GM21619 (cell line): Measurements from ENCODE around the gene CPN1.
"Not testable (repeated sequence)": the region's sequence is repeated elsewhere in the genome, so short reads cannot be mapped to it uniquely, and the experiment has no call there.

Experiments
- ATAC-seq: cut with Tn5 transposase; IDR thresholded peaks from one replicate; pipeline ENCODE4 v1.9.1; 2021; ENCODE audit not compliant: unreplicated experiment

CPN1 gene

GRCh38 chr10:100082276-100082675 lies 607 bp upstream of the CPN1 start:
- ATAC-seq, result not testable (repeated sequence)

DNA sequence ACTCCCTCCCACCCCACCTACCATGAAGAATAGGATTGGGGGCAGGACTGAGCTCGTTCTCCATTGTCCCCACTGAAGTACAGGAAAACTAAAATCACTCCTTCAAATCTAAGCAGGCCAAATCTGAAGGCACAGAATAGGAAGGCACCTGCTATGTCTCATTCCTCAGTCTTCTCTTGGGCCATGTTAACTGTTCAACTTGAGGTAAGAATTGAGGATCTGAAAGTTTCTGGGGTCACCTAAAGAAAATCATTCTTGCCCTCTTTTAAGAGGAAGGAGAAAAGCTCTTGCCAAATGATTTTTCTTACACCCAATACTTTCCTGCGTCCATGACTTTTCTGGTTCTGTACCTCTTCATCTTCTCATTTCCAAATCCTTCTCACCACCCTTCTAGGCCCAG lies 4.9 kb downstream of the CPN1 start:
- no peak for ATAC-seq

- ATAC-seq, result no peak
These were observed 6.0 kb downstream of the CPN1 start for GRCh38 chr10:100075426-100076220.

GRCh38 chr10:100072514-100072913 lies 9.2 kb downstream of the CPN1 start:
- ATAC-seq, result no peak

DNA sequence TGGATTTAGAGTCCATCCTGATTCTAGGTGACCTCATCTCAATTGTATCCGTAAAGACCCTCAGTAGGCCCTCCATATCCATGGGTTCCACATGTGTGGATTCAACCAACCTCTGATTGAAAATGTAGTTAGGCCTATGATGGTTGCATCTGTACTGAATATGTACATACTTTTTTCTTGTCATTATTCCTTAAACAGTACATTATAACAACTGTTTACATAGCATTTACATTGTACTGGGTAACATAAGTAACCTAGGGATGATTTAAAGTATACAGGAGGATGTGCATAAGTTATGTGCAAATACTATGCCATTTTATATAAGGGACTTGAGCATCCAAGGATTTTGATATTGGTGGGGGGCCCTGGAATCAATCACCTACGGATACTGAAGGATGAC lies 10.1 kb downstream of the CPN1 start:
- ATAC-seq, result no peak

- no peak for ATAC-seq
These were observed 14.2 kb downstream of the CPN1 start for GRCh38 chr10:100067466-100067865.

- ATAC-seq, result no peak
These were observed 16.5 kb downstream of the CPN1 start for GRCh38 chr10:100065084-100065660.

- no peak for ATAC-seq
These were observed 20.3 kb downstream of the CPN1 start for GRCh38 chr10:100061401-100061800.

GRCh38 chr10:100057948-100058347 lies 23.7 kb downstream of the CPN1 start:
- no peak for ATAC-seq

DNA sequence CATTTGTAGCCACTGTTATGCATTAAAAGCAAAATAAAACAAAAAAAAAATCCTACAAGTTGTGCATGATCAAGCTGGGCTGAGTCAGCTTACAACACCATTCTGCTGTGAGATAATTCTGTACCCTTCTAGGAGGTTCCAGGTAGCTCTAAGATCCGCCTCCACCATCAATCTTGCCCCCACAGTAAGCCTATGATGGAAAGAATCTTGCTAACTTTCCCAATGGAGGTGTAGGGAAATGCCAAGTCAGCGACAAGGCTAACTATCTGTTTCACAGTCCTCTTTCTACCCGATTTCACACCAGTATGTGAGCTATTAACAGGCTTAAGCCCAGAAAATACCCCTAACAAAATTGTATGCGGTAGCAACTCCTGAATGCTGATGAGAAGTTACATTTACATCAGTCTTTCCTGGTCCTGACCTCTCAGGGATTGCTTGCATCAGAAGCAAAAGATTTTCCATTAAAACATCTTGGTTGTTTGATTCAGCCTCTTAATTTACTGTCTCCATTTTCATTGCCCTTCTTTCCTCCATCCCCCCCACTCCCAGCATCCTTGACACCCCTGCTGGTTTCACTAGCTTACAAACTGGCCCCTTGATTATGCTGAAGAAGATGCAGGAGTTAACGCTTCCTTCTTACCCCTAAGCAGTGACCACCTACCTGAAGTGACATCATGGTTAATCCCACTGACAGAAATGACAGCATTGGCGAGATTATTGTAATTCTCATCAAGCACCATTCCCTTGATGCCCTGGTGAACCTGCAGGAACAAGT lies 27.8 kb downstream of the CPN1 start:
- ATAC-seq, result no peak

- ATAC-seq, result peak; percentile 74
These were observed 35.6 kb downstream of the CPN1 start for GRCh38 chr10:100046021-100046486.

GRCh38 chr10:100045592-100045991 lies 36.1 kb downstream of the CPN1 start:
- ATAC-seq, result no peak

DNA sequence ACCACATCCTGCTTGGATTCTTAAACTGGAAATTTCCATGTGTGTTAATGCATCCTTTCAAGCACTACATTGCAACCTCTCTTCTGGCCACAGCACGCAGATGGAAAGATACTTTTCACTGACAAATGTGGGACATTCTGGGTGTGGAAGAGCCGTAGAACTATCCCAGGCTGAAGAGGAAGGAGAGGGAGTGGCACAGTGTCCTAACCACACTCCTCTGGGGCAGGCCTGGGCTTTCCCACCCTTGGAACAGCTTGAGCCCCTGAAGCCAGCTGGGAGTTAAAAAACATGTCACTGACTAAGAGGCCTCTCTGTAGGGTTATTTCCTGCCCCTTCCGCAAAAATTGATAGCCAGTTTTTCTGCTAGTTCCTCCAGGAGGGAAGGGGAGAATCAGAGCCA lies 37.9 kb downstream of the CPN1 start:
- ATAC-seq, result no peak

DNA sequence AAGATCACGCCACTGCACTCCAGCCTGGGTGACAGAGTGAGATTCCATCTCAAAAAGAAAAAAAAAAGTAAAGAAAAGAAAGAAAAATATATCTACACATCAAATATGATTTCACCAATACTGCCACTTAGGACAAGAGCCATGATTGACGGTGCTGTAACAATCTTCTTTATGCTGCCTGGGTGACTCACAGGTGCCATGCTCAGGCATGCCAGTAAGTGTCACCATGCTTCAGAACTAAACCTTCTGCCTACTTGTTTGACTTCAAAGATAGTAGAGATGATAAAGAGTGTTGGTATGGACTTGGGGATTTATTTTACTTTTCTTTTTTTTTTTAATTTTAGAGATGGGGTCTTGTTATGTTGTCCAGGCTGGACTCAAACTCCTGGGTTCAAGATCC lies 38.3 kb downstream of the CPN1 start:
- ATAC-seq, result no peak

DNA sequence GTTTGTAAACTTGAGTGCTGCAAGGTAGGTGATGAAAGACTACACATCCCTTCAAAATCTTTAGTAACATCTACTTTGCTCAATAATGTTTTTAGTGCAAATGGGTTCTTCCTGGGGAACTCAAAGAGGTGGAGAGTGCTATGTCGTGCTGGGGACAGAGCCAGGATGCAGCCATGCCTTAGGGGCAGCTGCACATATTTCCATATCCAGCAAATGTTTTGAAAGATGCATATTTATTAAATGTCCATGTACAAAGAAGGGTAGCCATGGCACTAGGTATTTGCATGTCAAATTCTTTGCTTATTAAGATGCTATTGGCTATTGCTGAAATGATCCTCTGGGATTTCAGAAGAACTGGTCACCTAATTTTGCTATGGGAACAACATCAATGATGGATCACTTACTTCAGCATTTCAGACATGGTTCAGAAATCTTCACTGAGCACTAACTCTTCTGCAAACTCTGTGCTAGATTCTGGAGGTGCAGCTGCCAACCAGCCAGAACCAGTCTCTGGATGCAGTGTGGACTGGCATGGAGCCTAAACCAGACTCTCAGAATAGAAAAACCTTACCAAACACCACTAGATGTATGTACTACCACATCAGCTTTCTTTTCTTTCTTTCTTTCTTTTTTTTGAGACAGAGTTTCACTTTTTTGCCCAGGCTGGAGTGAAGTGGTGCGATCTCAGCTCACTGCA lies 40.2 kb downstream of the CPN1 start:
- no peak for ATAC-seq

GRCh38 chr10:100038561-100039071 lies 43.1 kb downstream of the CPN1 start:
- no peak for ATAC-seq

DNA sequence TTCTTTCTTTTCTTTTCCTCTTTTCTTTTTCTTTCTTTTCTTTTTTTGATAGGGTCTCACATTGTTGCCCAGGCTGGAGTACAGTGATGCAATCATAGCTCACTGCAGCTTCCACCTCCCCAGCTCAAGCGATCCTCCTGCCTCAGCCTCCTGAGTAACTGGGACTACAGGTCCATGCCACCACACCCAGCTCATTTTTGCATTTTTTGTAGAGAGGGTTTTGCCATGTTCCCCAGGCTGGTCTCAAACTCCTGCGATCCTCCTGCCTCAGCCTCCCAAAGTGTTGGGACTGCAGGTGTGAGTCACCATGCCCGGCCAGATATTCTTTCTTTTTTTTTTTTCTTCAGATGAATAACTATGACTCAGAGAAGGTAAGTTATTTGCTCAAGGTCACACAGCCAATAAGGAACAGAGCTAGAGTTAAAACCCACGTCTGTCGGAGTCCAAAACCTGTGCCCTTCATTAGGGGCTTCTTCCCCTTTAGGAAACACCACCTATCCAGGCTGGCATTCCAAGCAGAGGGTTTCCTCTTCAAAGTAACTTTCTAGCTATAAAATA lies 43.8 kb downstream of the CPN1 start:
- no peak for ATAC-seq

DNA sequence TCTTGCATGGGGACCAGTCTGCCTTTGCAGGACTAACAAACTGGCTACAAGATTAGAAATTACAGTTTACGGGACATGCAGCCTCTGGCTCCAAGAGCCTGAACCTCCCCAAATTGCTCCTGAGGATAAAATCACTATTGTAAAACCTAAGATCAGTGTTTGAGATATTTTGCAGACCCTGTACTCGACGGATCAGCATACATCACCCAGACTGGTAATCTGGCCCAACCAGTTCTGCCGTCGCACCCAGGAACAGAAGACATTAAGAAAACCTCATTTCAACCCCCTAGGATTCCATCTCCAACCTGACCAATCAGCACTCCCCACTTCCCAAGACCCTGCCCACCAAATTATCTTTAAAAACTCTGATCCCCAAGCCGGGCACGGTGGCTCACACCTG lies 44.8 kb downstream of the CPN1 start:
- no peak for ATAC-seq

GRCh38 chr10:100033766-100034418 lies 47.8 kb downstream of the CPN1 start:
- ATAC-seq, result no peak

- no peak for ATAC-seq
These were observed 54.3 kb downstream of the CPN1 start for GRCh38 chr10:100027416-100027815.
